HFFc6 (cell line): ENCODE measurements around the gene SLCO2A1. TPM values are rescaled to one million over a fixed set of nuclear protein-coding genes. Genes with fewer than 3 reads are reported as not detected.

Experiments used
- DNase-seq: peaks from one replicate; pipeline ENCODE4 v3.0.0-alpha.2; 2018
- H3K27ac Mint-ChIP-seq: 2 replicates; pipeline ENCODE4 v1.8.0; 2020; ENCODE audit warnings: mild to moderate bottlenecking, mixed read lengths
- H3K27me3 Mint-ChIP-seq: 2 replicates; pipeline ENCODE4 v1.8.0; 2021; ENCODE audit warnings: mild to moderate bottlenecking, moderate library complexity, mixed read lengths; ENCODE audit not compliant: insufficient read depth
- H3K36me3 Mint-ChIP-seq: 2 replicates; pipeline ENCODE4 v1.8.0; 2021; ENCODE audit warnings: low read depth, mixed read lengths
- H3K4me1 Mint-ChIP-seq: 2 replicates; pipeline ENCODE4 v1.8.0; 2020; ENCODE audit warnings: low read depth, mixed read lengths
- H3K4me3 Mint-ChIP-seq: 2 replicates; pipeline ENCODE4 v1.8.0; 2020; ENCODE audit warnings: mild to moderate bottlenecking, moderate library complexity, mixed read lengths
- H3K9me3 Mint-ChIP-seq: 2 replicates; pipeline ENCODE4 v1.8.0; 2020; ENCODE audit warnings: mild to moderate bottlenecking, mixed read lengths
- CTCF ChIP-seq: fragments of 200-600 bp; sonication (generic); IDR thresholded peaks from 2 replicates; pipeline ENCODE4 v1.5.0; 2021; ENCODE audit warnings: antibody characterized with exemption, mild to moderate bottlenecking
- total RNA-seq, 6 experiments: library from RNA; stranded (reverse); fragmentation: NEBNext Ultra II Directional; extraction: Animal tissue kit (Norgen Biotek cat#: 25700); gene quantifications; 2 replicates in 1 of 6; 3 replicates in 5 of 6; pipeline ENCODE4 v1.2.3, GENCODE V29; 2021

The SLCO2A1 gene
- total RNA-seq, 6 experiments from 2014 or later: 0.13 to 0.17 TPM; not detected in 4

- TF ChIP-seq CTCF: no peak
- Mint-ChIP-seq H3K4me1 (peaks cover 11% of the 10 kb centered on the region; the same call in 1 of the 2 replicates), H3K27ac (no peak overlapping the region), H3K9me3 (no peaks in the 10 kb centered on the region), H3K27me3 (peaks cover 17% of the 10 kb centered on the region), H3K36me3 (no peaks in the 10 kb centered on the region), H3K4me3 (no peak overlapping the region)
- no peak for DNase-seq
These were observed 29.6 kb downstream of the SLCO2A1 start for GRCh38 chr3:133999891-134000685.

GRCh38 chr3:133998691-133999241 lies 31.0 kb downstream of the SLCO2A1 start:
- peaks cover 17% of the 10 kb centered on the region for H3K27me3 Mint-ChIP-seq
- no peak for TF ChIP-seq CTCF
- DNase-seq: no peak
- H3K36me3 Mint-ChIP-seq: no peaks in the 10 kb centered on the region; the same call in 1 of the 2 replicates
- H3K4me3 Mint-ChIP-seq: no peak overlapping the region
- no peaks in the 10 kb centered on the region for H3K9me3 Mint-ChIP-seq
- H3K27ac Mint-ChIP-seq: no peak overlapping the region
- H3K4me1 Mint-ChIP-seq: peaks cover 11% of the 10 kb centered on the region; the same call in 1 of the 2 replicates

GRCh38 chr3:133997871-133998635 lies 31.7 kb downstream of the SLCO2A1 start:
- TF ChIP-seq CTCF: no peak
- Mint-ChIP-seq H3K27ac (no peak overlapping the region), H3K27me3 (peaks cover 17% of the 10 kb centered on the region), H3K4me1 (peaks cover 11% of the 10 kb centered on the region; the same call in 1 of the 2 replicates), H3K4me3 (no peak overlapping the region), H3K36me3 (no peaks in the 10 kb centered on the region; the same call in 1 of the 2 replicates), H3K9me3 (no peaks in the 10 kb centered on the region)
- DNase-seq: no peak

- peaks cover 14% of the 10 kb centered on the region for H3K27me3 Mint-ChIP-seq
- TF ChIP-seq CTCF: no peak
These were observed 32.7 kb downstream of the SLCO2A1 start for GRCh38 chr3:133996996-133997395.

GRCh38 chr3:133996251-133996661 lies 33.5 kb downstream of the SLCO2A1 start:
- no peaks in the 10 kb centered on the region; the same call in 1 of the 2 replicates for H3K4me1 Mint-ChIP-seq
- no peak for DNase-seq
- peaks cover 13% of the 10 kb centered on the region for H3K27me3 Mint-ChIP-seq
- no peak overlapping the region for H3K27ac Mint-ChIP-seq
- H3K9me3 Mint-ChIP-seq: no peaks in the 10 kb centered on the region
- no peak for TF ChIP-seq CTCF
- no peaks in the 10 kb centered on the region; the same call in 1 of the 2 replicates for H3K36me3 Mint-ChIP-seq
- H3K4me3 Mint-ChIP-seq: no peak overlapping the region

More at GRCh38 chr3:133996996-133997395, 32.7 kb downstream of the SLCO2A1 start:
- DNase-seq: no peak
- Mint-ChIP-seq H3K27ac (no peak overlapping the region), H3K36me3 (no peaks in the 10 kb centered on the region; the same call in 1 of the 2 replicates), H3K9me3 (no peaks in the 10 kb centered on the region), H3K4me1 (peaks cover 1% of the 10 kb centered on the region; the same call in 1 of the 2 replicates), H3K4me3 (no peak overlapping the region)
